Left colon (tissue), 2 donors: ENCODE measurements around the gene KLHL11. TPM values are rescaled to one million over a fixed set of nuclear protein-coding genes. Genes with fewer than 3 reads are reported as not detected.
A peak's percentile ranks its signal among the peaks of the same experiment; 100 is the strongest.

Source experiments
- ATAC-seq: fragments of 200-7000 bp; cut with Tn5 transposase; one replicate; pipeline ENCODE4 v1.9.1; 2020; ENCODE audit warnings: mild to moderate bottlenecking, moderate library complexity
- DNase-seq, 2 donors: peaks; one replicate each; pipeline ENCODE4 v3.0.0-alpha.2; 2020
- intact Hi-C, 2 donors: fragments of 100-400 bp; cut with DNase I in 1 of 2; cut with micrococcal nuclease in 1 of 2; formaldehyde crosslinking; loops; one replicate each; pipeline versions ENCODE4 v1.11.2 to v1.14.0; 2022; cut with DNase I, micrococcal nuclease
- long read RNA-seq: library from polyadenylated mRNA; unstranded; transcript quantifications from one replicate; pipeline ENCODE4 v2.0.0, GENCODE V29; 2021
- total RNA-seq, 2 donors: library from RNA; stranded (reverse); fragmentation: NEBNext Ultra II Directional; extraction: Animal tissue kit (Norgen Biotek cat#: 25700); gene quantifications; one replicate each; pipeline ENCODE4 v1.2.1, GENCODE V29; 2021
- donor health status: DM: no; HTN: no; CAD: no.
- donor health status: DM: yes; HTN: yes; CAD: no.

KLHL11 gene
- 1 to 10 TPM; 6.5 to 8.9 TPM for total RNA-seq
- long read RNA-seq = 0 reads

DNA sequence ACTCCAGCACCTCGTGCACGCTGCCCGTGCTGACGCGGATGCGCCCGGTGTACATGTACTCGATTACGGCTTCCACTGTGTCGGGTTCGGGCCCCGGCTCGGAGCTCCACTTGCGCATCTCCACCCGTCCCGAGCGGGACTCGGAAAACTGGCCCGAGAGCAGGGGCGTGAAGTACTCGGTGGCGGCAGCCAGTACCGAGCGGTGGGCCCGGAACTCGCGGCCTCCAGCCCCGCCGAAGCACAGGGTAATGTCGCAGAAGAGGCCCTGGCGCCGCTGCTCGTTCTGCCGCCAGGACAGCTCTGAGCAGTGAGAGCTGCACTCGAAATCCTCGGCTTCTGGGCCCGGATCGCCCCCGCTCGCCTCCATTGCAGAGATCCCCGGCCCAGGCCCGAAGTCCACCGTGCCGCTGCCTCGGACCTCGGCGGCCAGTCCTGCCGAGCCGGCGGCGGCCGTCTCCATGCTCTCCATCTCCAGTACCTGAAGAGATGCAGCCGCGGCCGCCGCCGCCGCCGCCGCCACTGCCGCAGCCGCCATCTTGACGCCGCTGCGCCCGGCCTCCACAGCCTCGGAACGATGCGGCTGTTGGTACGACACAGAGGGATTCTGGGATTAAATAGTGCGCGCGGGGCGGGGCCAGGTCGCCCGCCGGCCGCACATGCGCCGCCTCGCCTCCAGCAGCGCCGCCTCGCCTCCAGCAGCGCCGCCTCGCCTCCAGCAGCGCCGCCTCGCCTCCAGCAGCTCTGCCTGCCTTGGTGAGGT is at the start of gene KLHL11:
KLHL11 (minus strand) TSS at position 588 of the 760 bp plus-strand sequence; CDS start at position 535, 53 bp downstream.
- ATAC-seq (peak; percentile 96), DNase-seq (peak; percentile 85 to 92)
- intact Hi-C loops = no loop called here

DNA sequence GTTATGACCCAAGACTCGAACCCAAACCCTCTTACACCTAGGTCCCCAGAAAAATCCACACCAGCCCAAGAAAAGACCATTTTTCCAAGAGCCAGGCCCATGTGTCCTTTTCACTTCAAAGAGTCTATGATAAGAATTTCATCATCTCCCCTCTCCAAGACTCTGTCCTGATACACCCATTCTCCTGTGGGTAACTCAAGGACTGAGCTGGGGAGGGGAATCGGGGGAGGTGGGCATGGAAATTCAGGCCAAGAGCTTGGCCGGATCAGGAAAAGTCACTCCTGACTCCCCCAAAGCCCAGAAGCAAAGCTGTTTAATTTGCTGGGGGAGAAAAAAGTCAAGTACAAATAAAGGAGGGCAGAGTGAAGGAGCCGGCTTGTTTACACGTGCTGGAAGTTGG is 49.8 kb upstream of the KLHL11 start:
- intact Hi-C loops = no loop called here
- no peak for DNase-seq
- ATAC-seq = no peak

DNA sequence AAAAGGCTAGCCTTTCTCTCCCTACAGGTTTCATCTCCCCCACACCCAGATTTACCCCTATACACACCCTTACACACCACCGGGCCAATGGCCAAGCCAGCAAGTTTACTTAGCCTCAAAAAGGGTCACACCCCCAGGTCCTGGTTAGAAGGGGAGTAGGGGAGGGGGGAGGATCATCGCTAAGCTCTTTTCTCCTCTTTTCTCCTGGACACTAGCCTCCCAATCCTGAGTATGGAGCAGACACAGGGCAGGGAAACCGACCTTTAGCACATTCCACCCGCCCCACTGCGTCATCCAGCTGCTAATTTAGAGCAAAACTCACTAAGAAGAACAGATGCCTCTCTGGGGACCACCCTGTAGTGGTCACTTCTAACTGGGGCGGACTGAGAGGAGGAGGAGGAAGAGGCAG is 49.1 kb upstream of the KLHL11 start:
- ATAC-seq (no peak), DNase-seq (peak in 1 of 2 donors; percentile 31)
- intact Hi-C loops = no loop called here

GRCh38 chr17:41913798-41914197 is 48.6 kb upstream of the KLHL11 start:
- no peak for ATAC-seq
- DNase-seq = no peak
- intact Hi-C loops = no loop called here

GRCh38 chr17:41912925-41913324 is 47.7 kb upstream of the KLHL11 start:
- DNase-seq (no peak), ATAC-seq (no peak)
- intact Hi-C loops = no loop called here

- ATAC-seq (no peak), DNase-seq (no peak)
- intact Hi-C loops = no loop called here
Measured at GRCh38 chr17:41910701-41911391, 45.6 kb upstream of the KLHL11 start.

DNA sequence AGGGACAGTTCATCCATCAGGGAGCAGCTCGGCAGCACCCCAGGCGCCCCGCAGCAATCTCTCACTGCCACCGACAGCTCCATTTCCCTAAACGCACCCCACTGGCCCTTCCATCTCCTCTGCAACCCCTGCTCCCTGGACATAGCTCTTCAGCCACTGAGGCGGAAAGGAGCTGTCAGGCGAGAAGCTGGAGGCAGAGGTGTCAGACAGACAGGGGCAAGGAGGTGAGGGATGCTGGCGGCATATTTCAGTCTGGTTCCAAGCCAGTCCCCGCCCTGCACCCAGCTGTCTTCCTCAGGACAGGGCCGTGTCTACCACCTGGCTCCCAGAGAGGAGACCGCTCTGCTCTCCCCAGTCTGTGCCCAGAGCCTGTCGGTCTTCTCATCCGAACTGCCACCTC is 43.9 kb upstream of the KLHL11 start:
- no peak for ATAC-seq
- no peak for DNase-seq
- intact Hi-C loops = no loop called here

GRCh38 chr17:41907633-41908539 is 42.7 kb upstream of the KLHL11 start:
- intact Hi-C loops = no loop called here
- ATAC-seq (peak; percentile 88), DNase-seq (no peak)

GRCh38 chr17:41907185-41907556 is 41.9 kb upstream of the KLHL11 start:
- ATAC-seq = no peak
- no peak for DNase-seq
- intact Hi-C loops = no loop called here

- no peak for ATAC-seq
- intact Hi-C loops = no loop called here
Measured at GRCh38 chr17:41906465-41907184, 41.4 kb upstream of the KLHL11 start.

GRCh38 chr17:41905172-41905571 is 39.9 kb upstream of the KLHL11 start:
- intact Hi-C loops = no loop called here
- DNase-seq = no peak
- ATAC-seq = no peak

More at GRCh38 chr17:41906465-41907184, 41.4 kb upstream of the KLHL11 start:
- DNase-seq = no peak

DNA sequence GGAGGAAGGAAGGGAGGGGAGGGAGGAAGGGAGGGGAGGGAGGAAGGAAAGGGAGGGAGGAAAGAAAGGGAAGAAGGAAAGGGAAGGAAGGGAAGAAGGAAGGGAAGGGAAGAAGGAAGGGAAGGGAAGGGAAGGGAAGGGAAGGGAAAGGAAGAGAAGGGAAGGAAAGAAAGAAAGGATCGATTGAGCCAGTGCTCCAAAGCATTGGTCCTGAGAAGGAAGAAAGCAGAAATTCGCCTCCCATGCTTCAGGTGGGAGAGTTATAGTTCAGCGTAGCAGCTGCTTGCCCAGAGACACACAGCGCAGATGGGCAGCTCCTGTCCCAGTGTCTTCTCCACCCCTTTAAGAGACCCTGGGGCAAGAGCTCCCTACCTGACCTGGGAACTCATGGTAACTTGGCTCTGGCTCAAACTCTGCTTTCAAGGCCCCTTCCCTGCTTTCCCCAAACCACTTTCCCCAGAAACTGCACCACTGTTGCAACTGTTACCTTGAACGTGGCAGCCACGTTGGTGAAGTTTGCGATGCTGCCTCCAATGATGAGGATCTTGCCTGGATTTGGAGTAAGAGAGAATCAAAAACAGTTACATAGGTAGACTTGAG is 39.1 kb upstream of the KLHL11 start:
- intact Hi-C loops = no loop called here
- ATAC-seq = no peak
- no peak for DNase-seq

- intact Hi-C loops = no loop called here
- ATAC-seq (no peak), DNase-seq (no peak)
Measured at GRCh38 chr17:41901646-41902045, 36.4 kb upstream of the KLHL11 start.

- intact Hi-C loops = no loop called here
- ATAC-seq (no peak), DNase-seq (no peak)
Measured at GRCh38 chr17:41896726-41897125, 31.5 kb upstream of the KLHL11 start.

DNA sequence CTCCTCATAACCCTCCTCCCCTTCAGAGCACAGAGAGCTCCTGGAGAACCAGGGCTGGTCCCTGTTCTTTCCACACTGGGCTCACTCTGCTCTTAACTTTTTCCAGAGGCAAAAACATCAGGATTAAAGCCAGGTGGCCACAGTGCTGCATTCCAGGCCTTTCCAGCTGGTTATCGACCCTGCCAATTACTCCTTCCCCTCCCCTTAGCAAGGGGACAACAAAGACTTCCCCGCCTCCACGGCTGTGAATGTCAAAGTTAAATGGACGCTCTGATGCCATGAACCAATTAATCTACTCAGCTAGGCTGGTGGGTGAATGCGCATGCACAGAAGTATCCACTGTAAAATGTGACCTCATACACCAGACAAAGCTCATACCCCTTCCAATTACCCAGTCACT is 30.4 kb upstream of the KLHL11 start:
- intact Hi-C loops = no loop called here
- no peak for DNase-seq
- ATAC-seq = no peak

DNA sequence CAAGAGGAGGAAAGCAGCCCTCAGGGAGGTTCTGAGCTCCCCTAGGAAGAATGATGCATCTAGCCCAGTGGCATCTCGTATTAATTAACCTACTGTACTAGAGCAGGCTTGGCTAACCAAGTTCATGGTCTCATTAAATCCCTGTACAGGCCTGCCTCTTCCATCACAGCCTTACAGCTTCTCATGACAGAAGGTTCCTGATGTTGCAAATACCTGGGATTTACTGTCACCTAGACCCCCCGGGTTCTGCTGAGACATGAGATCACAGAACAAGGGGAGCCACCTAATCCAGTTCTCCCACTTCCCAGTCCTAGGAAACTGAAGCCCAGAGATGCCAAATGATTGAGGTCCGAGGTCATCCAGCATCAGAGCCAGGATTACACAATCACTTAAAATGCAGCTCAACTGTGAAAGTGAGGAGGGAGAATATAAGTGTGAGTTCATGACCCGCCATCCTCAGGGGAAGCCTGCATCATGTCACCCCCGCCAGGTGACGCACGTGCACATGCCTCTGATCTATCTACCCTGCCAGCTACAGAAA is 29.6 kb upstream of the KLHL11 start:
- intact Hi-C loops = no loop called here
- ATAC-seq (no peak), DNase-seq (no peak)

DNA sequence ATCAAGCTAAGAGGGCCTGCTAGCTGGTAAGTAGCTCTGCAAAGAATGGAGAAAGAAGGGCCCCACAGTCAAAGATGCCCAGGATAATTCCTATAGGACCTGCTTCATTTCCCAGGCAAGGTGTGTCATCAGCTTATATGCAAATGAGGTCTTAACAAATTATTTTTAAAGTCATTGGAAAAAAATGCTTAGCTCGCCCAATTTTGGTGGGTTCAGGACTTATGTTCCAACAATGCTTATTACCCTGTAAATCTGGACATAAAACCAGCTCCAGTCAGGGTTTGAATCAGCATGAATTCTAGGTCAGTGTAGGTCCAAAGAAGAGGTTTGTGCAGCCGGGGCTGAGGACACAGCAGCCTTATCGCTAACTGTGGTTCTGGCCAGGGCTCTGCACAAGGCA is 28.2 kb upstream of the KLHL11 start:
- intact Hi-C loops = no loop called here

DNA sequence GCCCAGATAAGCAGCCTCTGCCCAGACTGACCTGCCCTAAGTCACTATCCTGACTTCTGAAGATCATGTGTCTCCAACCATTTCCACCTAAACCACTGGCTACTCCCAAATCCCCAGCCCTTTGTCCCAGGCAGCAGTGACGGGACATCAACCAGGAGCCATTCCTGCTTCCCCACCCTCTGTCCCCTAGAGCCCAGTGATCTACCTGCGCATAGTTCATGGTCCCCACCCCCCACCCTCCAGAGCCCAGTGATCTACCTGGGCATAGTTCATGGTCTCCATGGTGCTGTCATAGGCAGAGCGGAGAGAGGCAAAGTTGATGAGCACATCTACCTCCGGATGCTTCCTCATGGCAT is 26.8 kb upstream of the KLHL11 start:
- DNase-seq (no peak), ATAC-seq (peak; percentile 26)
- intact Hi-C loops = no loop called here

More for the DNA sequence above, 28.2 kb upstream of the KLHL11 start:
- DNase-seq (no peak), ATAC-seq (no peak)
